Measurements from ENCODE around the gene PLA2G4E.

- TF ChIP-seq POLR2A (IDR thresholded peaks at IDR 0.05) (no peak), CTCF (IDR thresholded peaks at IDR 0.05) (no peak), POLR2AphosphoS5 (IDR thresholded peaks at IDR 0.05) (no peak)
These were observed 42.4 kb upstream of the PLA2G4E start for GRCh38 chr15:42063122-42063848.

Measured in breast epithelium (tissue), 3 donors.